NCI-H2081 (cell line): ENCODE measurements around the gene CHKB.
A peak's percentile ranks its signal among the peaks of the same experiment; 100 is the strongest.
"Not testable (repeated sequence)": the region's sequence is repeated elsewhere in the genome, so short reads cannot be mapped to it uniquely, and the experiment has no call there.

Experiments used
- DNase-seq, 2 experiments: peaks; one replicate each; lab custom pipeline; 2025; lab: John Stamatoyannopoulos, UW

Gene CHKB

DNA sequence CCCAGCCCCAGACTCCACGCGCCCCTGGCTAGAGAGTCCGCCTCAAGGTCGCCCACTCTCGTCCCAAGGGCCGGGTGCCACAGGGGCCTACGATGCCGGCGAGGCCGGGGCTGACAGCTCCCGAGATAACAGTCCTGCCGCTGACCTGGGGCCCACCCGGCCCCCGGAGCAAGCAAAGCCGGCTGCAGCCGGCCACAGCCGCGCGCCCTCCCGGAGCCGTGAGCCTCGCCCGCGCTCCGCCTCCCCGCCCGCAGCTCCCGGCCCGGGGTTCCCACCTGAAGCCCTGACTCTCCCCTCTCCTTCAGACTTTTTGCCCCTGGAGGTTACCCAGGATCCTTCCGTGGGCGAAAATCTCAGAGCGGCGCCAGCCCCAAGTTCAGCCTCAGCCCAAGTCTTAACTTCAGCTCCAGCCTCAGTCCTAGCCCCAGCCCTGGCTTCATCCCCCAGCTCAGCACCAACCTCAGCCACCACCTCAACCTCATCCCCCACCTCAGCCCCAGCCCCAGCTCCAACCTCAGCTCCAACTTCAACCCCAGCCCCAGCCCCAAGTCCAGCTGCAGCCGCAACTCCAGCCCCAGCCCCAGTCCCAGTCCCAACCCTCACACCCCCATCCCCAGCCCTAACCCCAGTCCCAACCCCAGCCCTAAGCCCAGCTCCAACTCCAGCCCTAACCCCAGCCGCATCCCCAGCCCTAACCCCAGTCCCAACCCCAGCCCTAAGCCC is 35.2 kb downstream of the CHKB start:
- no peak for DNase-seq

DNA sequence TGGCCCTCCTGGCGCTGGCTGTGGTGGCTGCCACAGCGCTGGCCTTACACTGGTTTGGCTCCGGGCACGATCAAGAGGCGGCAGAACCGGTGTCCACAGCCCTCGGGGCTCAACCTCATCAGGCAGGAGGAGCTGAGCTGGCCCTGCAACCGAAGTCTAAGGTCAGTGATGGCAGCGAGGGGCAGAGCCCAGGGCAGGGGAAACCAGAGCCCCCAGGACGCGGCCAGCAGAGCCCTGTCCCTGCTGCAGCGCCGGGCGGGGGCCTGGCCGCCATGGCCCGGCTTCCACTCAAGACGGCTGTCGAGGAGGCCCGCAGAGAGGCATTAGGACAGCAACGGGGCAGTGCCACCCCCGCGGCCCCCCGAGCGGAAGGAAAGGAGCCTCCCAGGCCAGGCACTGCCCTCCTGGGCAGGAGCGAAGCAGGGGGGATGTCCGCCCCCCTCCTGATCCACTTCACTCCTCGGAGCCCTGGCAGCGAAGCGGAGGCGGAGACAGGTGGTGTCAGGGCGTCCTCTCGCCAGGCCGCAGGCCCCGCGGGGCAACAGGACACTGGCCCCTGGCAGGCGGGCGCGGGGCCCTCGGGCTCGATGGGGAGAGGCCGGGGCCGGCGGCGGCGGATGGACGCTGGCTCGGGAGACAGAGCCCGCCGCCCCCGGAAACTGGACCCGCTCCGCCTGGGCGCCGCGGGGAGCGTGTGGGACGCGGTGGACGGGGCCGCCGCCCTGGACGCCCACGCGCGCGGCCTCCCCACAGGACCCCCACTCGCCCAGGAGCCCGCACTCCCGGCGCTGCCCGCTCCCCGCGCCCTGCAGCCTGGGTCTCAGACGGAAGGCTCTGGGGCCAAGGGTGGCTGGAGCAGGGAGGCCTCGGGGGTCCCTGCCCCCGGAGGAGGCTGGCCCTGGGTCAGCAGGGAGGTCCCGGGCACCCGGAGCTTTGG is 36.1 kb downstream of the CHKB start:
- no peak for DNase-seq

DNA sequence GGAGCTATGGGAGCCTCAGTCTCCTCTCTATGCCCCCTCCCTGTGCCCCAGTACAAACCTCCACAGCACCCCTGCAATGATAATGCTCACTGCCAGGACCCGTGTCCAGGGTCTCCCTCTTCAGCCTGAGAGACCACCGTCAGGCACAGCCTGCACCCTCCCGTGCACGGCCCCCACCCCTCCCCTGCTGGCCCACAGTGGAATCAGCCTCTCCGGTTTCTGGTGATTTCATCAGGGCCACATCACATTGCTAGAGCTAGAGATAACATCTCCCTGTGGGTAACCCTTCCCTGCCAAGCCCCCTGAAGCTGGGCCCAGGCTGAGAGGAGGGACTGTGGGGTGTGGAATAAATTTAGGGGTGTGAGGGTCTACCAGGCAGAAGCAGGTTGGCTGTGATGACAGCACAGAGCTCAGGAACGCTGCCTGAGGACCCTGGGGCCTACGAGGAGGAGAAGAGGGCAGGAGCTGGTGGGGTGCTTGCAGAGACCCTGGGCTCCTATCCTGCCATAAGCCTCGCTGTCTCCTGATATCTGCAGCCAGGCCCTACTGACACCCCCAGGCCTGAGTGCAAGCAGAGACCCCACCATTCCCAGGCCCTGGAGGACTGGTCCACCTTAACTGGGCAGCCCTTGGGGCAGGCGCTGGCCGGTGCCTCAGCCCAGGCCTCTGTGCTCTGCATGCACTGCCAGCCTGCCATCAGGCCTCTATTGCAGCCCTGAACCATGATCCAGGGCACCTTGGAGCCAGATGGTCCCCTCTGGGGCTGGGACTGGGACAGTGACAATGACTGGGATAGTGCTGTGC is 36.9 kb downstream of the CHKB start, which contains the start of gene KLHDC7B:
Gene KLHDC7B, plus strand, starts transcription at position 378 of the 804 bp plus-strand sequence. Its CDS starts 345 bp downstream, at position 723.
- DNase-seq, result no peak

DNA sequence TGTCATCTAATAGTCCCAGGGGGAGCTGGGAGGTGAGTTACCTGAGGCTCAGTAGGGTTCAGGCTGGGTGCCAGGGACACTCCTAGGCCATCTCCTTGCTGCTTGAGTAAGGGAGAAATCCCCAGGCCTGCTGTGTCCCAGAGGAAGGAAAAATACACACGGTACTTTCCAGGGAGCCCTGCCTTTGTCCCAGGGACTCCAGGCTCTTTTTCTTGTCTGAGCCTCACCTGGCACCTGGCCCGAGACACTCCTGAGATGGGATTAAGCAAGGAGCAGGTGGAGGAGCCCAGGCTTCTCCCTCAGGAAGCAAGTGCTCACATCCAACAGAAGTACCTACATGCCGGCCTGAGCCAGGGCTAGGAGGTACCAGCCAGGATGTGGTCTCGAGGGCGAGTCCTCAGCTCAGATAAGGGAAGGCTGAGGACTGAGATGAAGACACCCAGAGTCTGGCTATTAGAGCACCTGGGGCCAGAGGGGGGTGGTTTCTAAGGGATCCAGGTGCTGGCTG is 37.8 kb downstream of the CHKB start:
- DNase-seq, result no peak

DNA sequence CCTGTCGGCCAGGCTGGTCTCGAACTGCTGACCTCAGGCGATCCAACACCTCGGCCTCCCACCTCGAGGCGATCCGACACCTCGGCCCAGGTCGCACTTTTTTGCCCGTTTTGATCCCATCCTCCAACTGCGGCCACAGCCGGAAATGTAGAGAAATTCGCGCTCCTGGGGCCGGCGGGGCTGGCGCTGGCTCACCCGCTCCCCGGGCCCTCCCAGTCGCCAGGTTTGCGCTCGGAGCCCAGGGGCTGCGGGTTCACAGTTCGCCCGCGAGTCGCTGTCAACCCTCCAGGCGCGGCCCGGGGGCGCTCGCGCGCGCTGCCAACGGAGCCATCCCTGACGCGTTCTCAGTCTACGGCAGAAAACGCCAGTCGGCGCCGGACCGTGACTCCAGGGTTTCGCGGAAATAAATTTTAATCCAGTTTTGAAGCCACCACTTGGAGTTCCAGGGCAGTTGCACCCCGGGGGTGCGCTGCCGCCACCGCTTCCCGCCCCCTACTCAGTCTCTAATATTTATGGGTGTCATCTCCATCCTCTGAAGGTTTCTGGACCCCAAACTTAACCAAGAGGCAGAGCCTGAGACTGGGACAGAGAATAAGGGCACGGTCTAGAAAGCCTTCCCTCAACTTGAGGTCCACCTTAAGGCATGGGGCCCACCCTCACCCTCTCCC is 38.4 kb downstream of the CHKB start:
- DNase-seq, result no peak

DNA sequence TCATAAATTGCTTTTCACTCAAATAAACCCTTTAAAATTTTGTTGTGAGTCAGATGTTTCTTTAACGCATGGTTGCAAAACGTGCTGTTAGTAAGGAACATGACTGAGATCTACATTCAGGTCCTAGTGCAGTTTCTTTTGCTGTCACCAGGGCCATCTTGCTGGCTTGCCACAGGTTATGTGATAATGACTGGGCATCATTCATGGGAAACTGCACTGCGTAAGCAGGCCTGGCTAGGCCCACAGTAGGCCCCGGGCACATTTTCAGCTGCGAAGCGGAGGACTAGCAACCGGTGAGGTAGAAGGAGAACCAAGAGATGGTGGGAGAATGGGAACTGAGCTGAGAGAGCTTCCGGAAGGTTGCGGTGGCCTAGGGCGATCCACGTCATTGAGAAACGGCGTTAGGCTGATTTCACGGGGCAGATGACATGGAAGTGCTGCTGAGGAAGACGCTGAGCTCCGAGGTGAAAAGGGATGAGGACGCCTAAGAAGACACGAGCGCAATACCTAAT is 40.2 kb downstream of the CHKB start:
- DNase-seq, result no peak

DNA sequence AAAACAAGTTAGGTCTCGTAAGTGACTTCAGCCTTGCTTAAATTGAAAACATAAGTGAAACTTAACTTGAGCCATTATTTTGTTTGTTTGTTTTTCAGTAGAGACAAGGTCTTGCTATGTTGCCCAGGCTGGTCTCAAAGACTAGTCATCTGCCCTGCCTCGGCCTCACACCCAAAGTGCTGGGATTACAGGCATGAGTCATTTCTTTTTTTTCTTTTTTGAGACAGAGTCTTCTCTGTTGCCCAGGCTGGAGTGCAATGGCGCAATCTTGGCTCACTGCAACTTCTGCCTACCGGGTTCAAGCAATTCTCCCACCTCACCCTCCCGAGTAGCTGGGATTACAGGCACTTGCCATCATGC is 41.0 kb downstream of the CHKB start:
- not testable (repeated sequence) for DNase-seq

DNA sequence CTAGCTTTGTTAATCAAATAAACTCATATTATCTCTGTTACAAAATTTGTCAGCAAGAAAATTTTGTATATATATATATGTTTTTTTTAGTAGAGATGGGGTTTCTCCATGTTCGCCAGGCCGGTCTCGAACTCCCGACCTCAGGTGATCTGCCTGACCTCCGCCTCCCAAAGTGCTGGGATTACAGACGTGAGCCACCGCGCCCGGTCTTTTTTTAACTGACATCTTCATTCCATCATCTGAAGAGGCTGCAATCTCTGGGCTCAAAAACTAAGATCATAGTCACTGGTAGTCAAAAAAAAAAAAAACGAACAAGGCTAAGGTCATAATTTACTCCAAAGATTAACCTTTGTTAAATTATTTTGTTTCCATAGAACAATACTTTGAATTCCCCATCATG is 42.3 kb downstream of the CHKB start:
- no peak for DNase-seq

DNA sequence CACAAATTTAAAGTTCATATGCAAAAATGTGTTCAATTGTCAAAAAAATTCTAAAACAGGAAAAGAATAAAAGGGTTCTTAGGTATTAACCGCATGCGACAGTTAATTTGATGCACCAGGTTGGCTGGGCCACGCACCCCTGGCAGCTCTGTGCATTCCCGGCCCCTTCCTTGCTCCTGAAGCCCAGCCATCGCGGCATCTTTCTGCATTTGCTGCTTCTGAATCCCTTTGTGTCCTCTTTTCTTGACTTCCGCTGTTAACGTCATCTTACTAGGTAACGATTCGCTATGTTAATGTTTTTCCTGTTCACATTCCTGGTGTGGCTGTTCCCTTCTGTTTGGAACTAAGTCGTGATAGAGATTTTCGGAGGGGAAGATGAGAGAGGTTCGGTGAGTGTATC is 44.9 kb downstream of the CHKB start:
- no peak for DNase-seq

DNA sequence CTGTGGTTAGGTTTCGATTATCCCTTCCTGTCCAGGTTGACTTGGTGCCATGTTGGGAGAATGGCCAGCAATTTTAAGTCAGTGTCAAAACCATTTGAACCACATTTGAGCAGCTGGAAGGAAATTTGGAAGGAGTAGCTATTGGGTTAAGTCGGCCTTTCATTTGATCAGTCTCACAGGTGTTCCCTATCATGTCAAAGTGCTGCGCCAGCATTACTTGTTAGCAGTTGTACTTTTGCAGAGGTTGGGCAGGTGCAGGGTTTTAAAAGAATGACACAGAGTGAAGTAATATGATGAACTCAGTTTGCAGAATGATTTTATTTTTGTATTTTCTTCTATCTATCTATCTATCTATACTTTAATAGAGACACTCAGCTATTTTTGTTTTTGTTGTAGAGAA is 46.4 kb downstream of the CHKB start:
- DNase-seq, result no peak

DNA sequence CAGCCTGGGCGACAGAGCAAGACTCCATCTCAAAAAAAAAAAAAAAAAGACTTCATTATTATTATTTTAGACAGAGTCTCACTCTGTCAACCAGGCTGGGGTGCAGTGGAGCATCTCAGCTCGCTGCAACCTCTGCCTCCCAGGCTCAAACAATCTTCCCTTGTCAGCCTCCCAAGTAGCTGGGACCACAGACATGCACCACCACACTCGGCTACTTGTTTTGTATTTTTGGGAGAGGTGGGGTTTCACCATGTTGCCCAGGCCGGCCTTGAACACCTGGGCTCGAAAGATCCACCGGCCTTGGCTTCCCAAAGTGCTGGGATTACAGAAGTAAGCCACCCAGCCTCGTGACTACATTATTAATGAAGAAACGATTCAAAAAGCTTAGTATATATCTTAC is 47.5 kb downstream of the CHKB start:
- DNase-seq, result no peak

DNA sequence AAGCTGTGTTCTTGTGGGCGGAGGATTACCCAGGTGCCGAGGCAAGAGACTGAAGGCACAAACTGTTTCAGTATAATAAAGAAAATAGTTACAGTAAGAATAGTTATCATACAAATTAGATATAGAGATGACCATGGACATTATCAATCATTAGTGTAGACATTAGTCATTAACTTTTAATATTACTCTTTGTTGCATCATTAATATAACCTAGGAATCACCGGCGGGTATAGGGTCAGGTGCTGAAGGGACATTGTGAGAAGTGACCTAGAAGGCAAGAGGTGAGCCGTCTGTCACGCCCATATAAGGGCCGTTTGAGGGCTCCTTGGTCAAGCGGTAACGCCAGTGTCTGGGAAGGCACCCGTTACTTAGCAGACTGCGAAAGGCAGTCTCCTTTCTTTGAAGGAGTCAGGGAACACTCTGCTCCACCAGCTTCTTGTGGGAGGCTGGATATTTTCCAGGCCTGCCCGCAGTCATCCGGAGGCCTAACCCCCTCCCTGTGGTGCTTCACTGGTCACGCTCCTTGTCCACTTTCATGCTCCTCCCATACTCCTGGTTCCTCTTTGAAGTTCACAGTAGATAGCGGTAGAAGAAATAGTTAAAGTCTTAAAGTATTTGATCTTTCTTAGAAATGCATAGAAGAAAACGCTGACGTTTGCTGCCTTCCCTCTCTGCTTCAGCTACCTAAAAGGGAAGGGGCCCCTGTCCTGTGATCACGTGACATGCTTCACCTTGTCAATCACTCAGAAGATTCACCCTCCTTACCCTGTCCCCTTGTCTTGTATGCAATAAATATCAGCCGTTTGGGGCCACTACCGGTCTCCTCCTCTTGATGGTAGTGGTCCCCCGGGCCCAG is 48.6 kb downstream of the CHKB start:
- not testable (repeated sequence) for DNase-seq

DNA sequence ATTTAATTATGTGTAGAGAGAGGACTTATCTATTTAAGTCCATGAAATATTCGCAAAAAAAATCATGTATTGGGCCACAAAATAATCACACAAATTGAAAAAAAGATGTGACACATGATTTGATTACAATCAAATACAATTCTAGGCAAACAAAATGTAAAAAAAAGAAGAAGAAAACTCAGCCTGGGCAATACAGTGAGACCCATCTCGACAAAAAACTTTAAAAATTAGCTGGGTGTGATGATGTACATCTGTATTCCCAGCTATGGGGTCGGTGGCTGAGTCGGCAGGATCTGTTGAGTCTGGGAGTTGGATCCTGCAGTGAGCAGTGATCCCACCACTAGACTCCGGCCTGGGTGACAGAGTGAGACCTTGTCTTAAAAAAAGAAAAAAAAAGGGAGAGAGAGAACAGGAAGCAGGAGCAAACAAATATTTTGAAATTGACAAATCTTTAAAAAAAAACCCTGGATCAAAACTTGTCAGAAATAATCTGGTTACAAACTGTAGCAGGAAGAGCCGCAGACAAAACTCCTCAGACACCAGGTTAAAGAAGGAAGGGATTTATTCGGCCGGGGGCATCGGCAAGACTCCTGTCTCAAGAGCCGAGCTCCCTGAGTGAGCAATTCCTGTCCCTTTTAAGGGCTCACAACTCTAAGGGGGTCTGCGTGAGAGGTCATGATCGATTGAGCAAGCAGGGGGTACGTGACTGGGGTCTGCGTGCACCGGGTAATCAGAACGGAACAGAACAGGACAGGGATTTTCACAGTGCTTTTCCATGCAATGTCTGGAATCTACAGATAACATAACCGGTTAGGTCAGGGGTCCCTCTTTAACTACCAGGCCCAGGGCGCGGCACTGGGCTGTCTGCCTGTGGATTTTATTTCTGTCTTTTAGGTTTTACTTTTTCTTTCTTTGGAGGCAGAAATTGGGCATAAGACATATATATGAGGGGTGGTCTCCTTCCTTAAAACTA is 49.5 kb downstream of the CHKB start:
- DNase-seq, result no peak

DNA sequence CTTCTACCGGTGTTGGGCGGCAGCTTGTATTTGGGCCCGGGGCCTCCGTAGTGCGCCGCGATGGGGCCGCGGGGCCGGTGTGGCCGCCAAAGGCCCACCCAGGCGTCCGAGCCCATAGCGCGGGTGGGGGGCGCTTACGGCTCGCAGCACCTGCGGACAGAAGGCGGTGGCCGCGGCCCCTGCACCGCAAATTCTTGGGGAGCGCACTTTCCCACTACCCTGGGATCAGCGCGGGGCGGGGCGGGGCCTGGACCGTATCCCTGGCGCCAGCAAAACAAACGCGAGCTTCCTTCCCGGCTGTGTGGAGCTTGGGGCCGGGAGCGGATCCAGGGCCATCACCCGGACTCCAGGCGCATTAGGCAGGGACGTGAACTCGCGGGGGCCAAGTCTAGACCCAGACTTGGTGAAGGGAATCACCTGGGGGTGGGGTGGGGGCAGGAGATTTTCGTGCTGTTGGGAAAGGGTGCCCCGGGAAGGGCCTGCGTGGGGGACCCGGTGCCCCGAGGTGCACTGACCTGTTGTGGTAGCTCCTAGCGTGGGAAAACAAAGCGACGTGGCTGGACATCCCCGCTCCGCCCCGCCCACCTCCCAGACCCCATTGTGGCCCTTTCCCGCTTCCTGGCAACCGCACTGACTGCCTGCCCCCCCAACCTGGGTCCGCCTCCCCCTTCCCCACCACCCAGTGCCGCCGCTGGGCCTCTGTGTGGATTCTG is 50.5 kb downstream of the CHKB start:
- DNase-seq, result peak in 1 of 2 experiments; percentile 14

DNA sequence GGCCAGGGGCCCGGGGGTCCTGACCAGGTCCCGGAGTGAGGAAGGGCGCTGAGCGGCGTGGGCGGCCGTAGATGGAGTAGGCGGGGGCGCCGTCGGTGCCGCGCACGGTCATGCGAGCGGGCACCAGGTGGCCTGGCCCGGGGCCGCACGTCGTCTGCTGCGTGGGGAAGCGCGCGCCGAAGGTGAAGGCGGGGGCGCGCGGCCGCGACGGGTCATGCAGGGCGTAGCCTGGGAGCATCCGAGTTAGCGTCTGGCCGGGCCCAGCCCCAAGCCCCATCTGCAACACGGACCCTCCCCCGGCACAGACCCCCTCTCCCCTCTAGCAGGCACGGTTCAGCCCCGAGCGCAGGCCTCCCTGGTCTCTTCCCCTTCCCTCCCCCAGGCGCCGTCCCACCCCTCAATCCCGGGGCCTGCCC is 51.1 kb downstream of the CHKB start:
- no peak for DNase-seq

DNA sequence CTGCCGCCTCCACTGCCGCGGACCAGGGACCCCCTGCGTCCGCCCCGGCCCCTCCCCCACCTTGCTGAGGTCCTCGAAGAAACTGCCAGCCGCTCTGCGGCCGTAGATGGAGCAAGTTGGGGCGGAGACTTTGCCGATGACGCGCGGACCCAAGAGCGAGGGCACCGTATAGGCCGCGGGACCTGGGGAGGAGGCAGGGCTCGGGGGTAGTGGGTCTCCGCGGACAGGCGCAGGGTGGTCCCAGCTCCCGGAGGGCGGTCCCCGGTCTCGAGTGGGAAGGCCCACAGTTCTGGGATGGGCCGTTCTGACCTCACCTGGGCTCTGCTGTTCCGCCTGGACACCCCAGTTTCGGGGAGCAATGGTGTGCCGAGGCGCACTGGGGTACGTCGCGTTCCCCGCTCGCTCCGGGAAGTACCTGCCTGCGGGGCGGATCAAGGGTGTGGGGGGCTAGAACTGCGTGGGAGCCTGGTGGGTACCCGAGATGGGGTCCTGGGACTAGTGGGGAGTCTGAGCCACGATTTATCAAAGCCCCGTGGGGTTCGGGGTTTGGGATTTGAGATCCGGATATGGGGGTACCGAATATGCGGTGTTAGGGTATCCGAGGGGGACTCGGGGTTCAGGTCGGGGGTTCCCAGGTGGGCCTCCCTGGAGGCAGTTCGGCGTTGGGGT is 51.6 kb downstream of the CHKB start:
- peak in 1 of 2 experiments; percentile 2 for DNase-seq

DNA sequence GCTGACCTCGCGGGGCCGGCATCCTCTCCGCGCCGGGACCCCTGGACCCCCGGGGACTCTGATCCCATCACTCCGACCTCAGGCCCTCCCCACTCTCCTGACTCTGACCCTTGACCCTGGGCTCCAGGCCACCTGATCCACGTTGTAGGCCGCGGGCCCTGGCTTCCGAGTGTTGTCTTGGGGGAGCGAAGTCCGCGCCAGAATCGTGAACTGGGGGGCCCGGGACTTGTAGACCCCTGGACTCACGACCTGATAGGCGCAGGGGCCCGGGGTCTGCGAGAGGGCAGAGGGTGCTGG is 52.1 kb downstream of the CHKB start:
- DNase-seq, result no peak

DNA sequence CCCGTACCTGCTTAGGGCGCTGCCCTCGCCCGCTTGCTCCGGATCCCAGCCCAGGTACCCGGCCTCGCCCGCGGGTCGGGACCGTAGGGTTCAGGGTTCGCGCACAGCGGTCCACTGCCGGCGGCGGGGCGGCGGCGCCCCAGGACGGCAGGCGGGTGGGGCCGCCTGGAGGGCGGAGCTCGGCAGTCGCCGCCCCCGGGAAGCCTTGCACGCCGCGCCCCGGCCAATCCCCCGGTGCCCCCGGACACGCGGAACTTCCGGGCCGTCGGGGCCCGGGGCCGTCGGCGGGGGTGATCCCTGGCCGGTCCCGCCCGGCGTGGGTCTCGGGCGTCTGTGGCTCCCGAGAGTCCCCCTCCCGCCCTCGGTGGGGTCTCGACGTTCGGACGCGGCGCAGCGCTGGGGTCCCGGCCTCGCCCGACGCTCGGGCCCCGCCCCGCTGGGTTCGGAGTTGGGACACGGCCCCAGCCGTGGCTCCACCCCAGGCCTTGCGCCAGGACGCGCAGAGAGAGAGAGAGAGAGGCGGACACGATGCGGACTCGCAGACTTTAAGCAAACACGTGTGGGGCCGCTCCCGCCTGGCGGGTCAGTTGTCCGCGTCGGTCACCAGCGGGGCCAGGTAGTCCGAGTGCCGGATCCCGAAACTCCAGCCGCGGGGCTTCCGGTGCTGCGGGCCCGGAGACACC is 52.6 kb downstream of the CHKB start, which contains the start of gene TYMP:
Gene TYMP, minus strand, starts transcription at position 116 of the 683 bp plus-strand sequence. CDS start 303 bp downstream, outside the sequence.
- DNase-seq, result no peak
